ENCODE data around the gene C1orf198.

DNA sequence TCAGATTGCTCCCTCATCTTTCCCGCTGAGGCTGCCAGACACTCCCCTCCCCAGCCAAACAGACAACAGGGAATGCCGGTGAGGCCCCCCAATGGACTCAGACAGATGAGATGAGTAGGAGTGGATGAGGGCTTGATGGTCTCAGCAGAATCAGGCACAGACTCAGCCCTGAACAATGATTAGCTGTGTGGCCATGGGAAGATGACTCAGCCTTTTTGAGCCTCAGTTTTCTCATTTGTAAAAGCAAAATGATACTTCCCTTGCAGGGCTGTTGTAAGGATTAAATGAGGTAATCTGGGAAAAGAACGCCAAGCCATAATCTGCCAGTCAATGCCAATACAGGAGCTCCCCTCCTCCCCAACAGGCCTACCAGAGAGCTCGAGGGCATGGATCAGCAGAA, 12.4 kb downstream of the C1orf198 start:
- TF ChIP-seq, protein P1, sequence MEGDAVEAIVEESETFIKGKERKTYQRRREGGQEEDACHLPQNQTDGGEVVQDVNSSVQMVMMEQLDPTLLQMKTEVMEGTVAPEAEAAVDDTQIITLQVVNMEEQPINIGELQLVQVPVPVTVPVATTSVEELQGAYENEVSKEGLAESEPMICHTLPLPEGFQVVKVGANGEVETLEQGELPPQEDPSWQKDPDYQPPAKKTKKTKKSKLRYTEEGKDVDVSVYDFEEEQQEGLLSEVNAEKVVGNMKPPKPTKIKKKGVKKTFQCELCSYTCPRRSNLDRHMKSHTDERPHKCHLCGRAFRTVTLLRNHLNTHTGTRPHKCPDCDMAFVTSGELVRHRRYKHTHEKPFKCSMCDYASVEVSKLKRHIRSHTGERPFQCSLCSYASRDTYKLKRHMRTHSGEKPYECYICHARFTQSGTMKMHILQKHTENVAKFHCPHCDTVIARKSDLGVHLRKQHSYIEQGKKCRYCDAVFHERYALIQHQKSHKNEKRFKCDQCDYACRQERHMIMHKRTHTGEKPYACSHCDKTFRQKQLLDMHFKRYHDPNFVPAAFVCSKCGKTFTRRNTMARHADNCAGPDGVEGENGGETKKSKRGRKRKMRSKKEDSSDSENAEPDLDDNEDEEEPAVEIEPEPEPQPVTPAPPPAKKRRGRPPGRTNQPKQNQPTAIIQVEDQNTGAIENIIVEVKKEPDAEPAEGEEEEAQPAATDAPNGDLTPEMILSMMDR (IDR thresholded peaks at IDR 0.05; ENCODE audit: insufficient read depth, low read length), result no peak
- no peak for TF ChIP-seq POLR2AphosphoS5 (IDR thresholded peaks at IDR 0.05; ENCODE audit: low read depth)

All from HL-60 (cell line).